ENCODE data around the gene PLIN4. TPM values are rescaled to one million over a fixed set of nuclear protein-coding genes. Genes with fewer than 3 reads are reported as not detected.
"Not testable (repeated sequence)": the region's sequence is repeated elsewhere in the genome, so short reads cannot be mapped to it uniquely, and the experiment has no call there.

Gene PLIN4
- total RNA-seq, 2 donors from 2014 or later, result not detected

- no peak for DNase-seq
- Mint-ChIP-seq H3K27ac (no peak overlapping the region), H3K4me3 (no peak overlapping the region), H3K36me3 (ENCODE audit: low read depth) (peaks cover 4% of the 10 kb centered on the region), H3K27me3 (peaks cover 17% of the 10 kb centered on the region), H3K4me1 (peaks cover 6% of the 10 kb centered on the region)
- ATAC-seq, result no peak
- H3K9me3 ChIP-seq (ENCODE audit: control insufficient read depth, low read length, poor library complexity, severe bottlenecking), result no peaks in the 10 kb centered on the region
These were observed 35.5 kb upstream of the PLIN4 start for GRCh38 chr19:4553775-4554174.

- DNase-seq (no peak), ATAC-seq (no peak)
- Mint-ChIP-seq H3K27ac (no peak overlapping the region), H3K4me3 (no peak overlapping the region), H3K36me3 (ENCODE audit: low read depth) (peaks cover 4% of the 10 kb centered on the region), H3K4me1 (peaks cover 6% of the 10 kb centered on the region), H3K27me3 (peaks cover 18% of the 10 kb centered on the region)
- no peaks in the 10 kb centered on the region for H3K9me3 ChIP-seq (ENCODE audit: control insufficient read depth, low read length, poor library complexity, severe bottlenecking)
These were observed 34.9 kb upstream of the PLIN4 start for GRCh38 chr19:4553092-4553695.

GRCh38 chr19:4552525-4552819 lies 34.2 kb upstream of the PLIN4 start:
- Mint-ChIP-seq H3K4me3 (no peak overlapping the region), H3K36me3 (ENCODE audit: low read depth) (peaks cover 4% of the 10 kb centered on the region), H3K27me3 (peaks cover 18% of the 10 kb centered on the region), H3K4me1 (peaks cover 6% of the 10 kb centered on the region), H3K27ac (no peak overlapping the region)
- no peak for DNase-seq
- no peaks in the 10 kb centered on the region for H3K9me3 ChIP-seq (ENCODE audit: control insufficient read depth, low read length, poor library complexity, severe bottlenecking)
- ATAC-seq, result no peak

GRCh38 chr19:4550479-4551050 lies 32.3 kb upstream of the PLIN4 start:
- no peak for DNase-seq

GRCh38 chr19:4550018-4550417 lies 31.7 kb upstream of the PLIN4 start:
- no peak for ATAC-seq
- H3K4me1 Mint-ChIP-seq, result peaks cover 2% of the 10 kb centered on the region
- DNase-seq, result no peak
- no peak overlapping the region for H3K27ac Mint-ChIP-seq
- peaks cover 23% of the 10 kb centered on the region for H3K27me3 Mint-ChIP-seq
- peaks cover 4% of the 10 kb centered on the region for H3K36me3 Mint-ChIP-seq (ENCODE audit: low read depth)
- no peaks in the 10 kb centered on the region for H3K9me3 ChIP-seq (ENCODE audit: control insufficient read depth, low read length, poor library complexity, severe bottlenecking)
- no peak overlapping the region for H3K4me3 Mint-ChIP-seq

More at GRCh38 chr19:4550479-4551050, 32.3 kb upstream of the PLIN4 start:
- no peaks in the 10 kb centered on the region for H3K9me3 ChIP-seq (ENCODE audit: control insufficient read depth, low read length, poor library complexity, severe bottlenecking)
- H3K36me3 Mint-ChIP-seq (ENCODE audit: low read depth), result peaks cover 4% of the 10 kb centered on the region
- no peak for ATAC-seq
- H3K27ac Mint-ChIP-seq, result no peak overlapping the region
- H3K27me3 Mint-ChIP-seq, result peaks cover 22% of the 10 kb centered on the region
- H3K4me3 Mint-ChIP-seq, result no peak overlapping the region
- H3K4me1 Mint-ChIP-seq, result peaks cover 2% of the 10 kb centered on the region

GRCh38 chr19:4548238-4548584 lies 29.9 kb upstream of the PLIN4 start:
- no peak overlapping the region for H3K27ac Mint-ChIP-seq
- H3K9me3 ChIP-seq (ENCODE audit: control insufficient read depth, low read length, poor library complexity, severe bottlenecking), result no peaks in the 10 kb centered on the region
- ATAC-seq (no peak), DNase-seq (no peak)
- no peak overlapping the region for H3K4me3 Mint-ChIP-seq
- H3K4me1 Mint-ChIP-seq, result peaks cover 2% of the 10 kb centered on the region
- peaks cover 4% of the 10 kb centered on the region for H3K36me3 Mint-ChIP-seq (ENCODE audit: low read depth)
- peaks cover 23% of the 10 kb centered on the region for H3K27me3 Mint-ChIP-seq

- DNase-seq (no peak), ATAC-seq (no peak)
- H3K36me3 Mint-ChIP-seq (ENCODE audit: low read depth), result peaks cover 4% of the 10 kb centered on the region
- peaks cover 23% of the 10 kb centered on the region for H3K27me3 Mint-ChIP-seq
- H3K4me1 Mint-ChIP-seq, result peaks cover 2% of the 10 kb centered on the region
- no peak overlapping the region for H3K27ac Mint-ChIP-seq
- no peak overlapping the region for H3K4me3 Mint-ChIP-seq
- no peaks in the 10 kb centered on the region for H3K9me3 ChIP-seq (ENCODE audit: control insufficient read depth, low read length, poor library complexity, severe bottlenecking)
These were observed 29.3 kb upstream of the PLIN4 start for GRCh38 chr19:4547303-4548237.

GRCh38 chr19:4543842-4544647 lies 25.8 kb upstream of the PLIN4 start:
- Mint-ChIP-seq H3K36me3 (ENCODE audit: low read depth) (peaks cover 3% of the 10 kb centered on the region), H3K27ac (no peak overlapping the region), H3K4me3 (no peak overlapping the region), H3K27me3 (peaks cover 20% of the 10 kb centered on the region), H3K4me1 (peaks cover 2% of the 10 kb centered on the region)
- H3K9me3 ChIP-seq (ENCODE audit: control insufficient read depth, low read length, poor library complexity, severe bottlenecking), result no peaks in the 10 kb centered on the region
- DNase-seq (no peak), ATAC-seq (no peak)

GRCh38 chr19:4542896-4543841 lies 24.9 kb upstream of the PLIN4 start:
- Mint-ChIP-seq H3K4me3 (no peak overlapping the region), H3K27me3 (peaks cover 18% of the 10 kb centered on the region), H3K4me1 (no peaks in the 10 kb centered on the region), H3K36me3 (ENCODE audit: low read depth) (peaks cover 2% of the 10 kb centered on the region), H3K27ac (no peak overlapping the region)
- H3K9me3 ChIP-seq (ENCODE audit: control insufficient read depth, low read length, poor library complexity, severe bottlenecking), result no peaks in the 10 kb centered on the region
- no peak for ATAC-seq
- DNase-seq, result no peak

GRCh38 chr19:4541806-4542145 lies 23.5 kb upstream of the PLIN4 start:
- not testable (repeated sequence) for H3K36me3 Mint-ChIP-seq (ENCODE audit: low read depth); H3K4me3 Mint-ChIP-seq; DNase-seq; H3K27ac Mint-ChIP-seq; ATAC-seq; H3K9me3 ChIP-seq (ENCODE audit: control insufficient read depth, low read length, poor library complexity, severe bottlenecking); H3K4me1 Mint-ChIP-seq
- H3K27me3 Mint-ChIP-seq, result peaks cover 18% of the 10 kb centered on the region

GRCh38 chr19:4541114-4541805 lies 23.0 kb upstream of the PLIN4 start:
- no peaks in the 10 kb centered on the region for H3K9me3 ChIP-seq (ENCODE audit: control insufficient read depth, low read length, poor library complexity, severe bottlenecking)
- Mint-ChIP-seq H3K4me1 (no peaks in the 10 kb centered on the region), H3K36me3 (ENCODE audit: low read depth) (peaks cover 2% of the 10 kb centered on the region), H3K27ac (no peak overlapping the region), H3K27me3 (peaks cover 18% of the 10 kb centered on the region), H3K4me3 (no peak overlapping the region)
- DNase-seq (no peak), ATAC-seq (no peak)

All from T-helper 17 cell (primary cell).